NK-92 treated with Interleukin-12 subunit alpha and Interleukin-12 subunit beta, amount 100 ng/mL, for 24 hours (cell line): Measurements from ENCODE around the gene EPN2.
"Not testable (repeated sequence)": the region's sequence is repeated elsewhere in the genome, so short reads cannot be mapped to it uniquely, and the experiment has no call there.

Source experiments
- DNase-seq: peaks from one replicate; lab custom pipeline; 2025; lab: John Stamatoyannopoulos, UW

The EPN2 gene

GRCh38 chr17:19268611-19269010, 31.4 kb downstream of the EPN2 start:
- DNase-seq: no peak

GRCh38 chr17:19269106-19269505, 31.9 kb downstream of the EPN2 start:
- DNase-seq: no peak

GRCh38 chr17:19269641-19270040, 32.5 kb downstream of the EPN2 start:
- DNase-seq: no peak

GRCh38 chr17:19270347-19270703, 33.2 kb downstream of the EPN2 start:
- no peak for DNase-seq

DNA sequence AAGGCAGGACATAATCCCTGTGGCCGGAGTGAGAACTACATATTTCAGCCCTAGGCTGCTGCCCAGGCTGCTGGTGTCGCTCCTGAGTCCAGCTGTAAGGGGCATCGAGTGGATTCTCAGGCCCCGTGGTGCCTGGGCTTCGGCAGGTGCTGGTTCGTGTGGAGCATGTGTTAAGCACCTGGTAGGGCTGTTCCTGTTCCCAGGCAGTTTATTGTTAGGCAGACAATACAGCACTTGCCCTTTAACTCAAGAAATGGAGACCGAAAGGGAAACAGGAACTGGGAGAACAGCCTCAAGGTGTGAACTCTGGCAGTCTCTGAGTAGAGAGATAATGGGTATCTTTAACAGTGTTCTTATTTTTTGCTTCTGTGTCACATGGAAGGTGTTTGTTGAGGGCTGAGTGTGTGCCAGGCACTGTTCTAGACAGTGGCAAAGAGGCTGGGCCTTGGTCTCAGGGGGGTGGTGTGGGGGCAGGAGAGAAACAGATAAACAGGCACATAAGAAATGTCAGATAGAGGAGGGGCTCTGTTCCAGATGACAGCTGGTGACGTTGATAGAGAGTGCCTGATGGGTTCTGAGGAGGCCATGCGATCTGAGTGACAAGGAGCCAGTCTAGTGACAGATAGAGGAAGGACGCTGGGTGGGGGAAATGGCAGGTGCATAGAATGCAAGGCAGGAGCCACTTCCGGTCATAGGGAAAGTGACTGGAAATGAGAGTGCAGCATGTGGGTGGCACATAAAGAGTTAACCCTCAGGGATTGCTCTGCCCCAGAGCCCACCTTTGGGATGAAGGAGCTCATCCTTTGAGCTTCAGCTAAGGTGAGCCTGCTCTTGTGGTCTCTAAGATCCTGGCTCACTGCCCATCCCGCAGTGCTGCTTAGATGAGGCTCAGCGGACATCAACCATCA, 33.8 kb downstream of the EPN2 start:
- DNase-seq: no peak

DNA sequence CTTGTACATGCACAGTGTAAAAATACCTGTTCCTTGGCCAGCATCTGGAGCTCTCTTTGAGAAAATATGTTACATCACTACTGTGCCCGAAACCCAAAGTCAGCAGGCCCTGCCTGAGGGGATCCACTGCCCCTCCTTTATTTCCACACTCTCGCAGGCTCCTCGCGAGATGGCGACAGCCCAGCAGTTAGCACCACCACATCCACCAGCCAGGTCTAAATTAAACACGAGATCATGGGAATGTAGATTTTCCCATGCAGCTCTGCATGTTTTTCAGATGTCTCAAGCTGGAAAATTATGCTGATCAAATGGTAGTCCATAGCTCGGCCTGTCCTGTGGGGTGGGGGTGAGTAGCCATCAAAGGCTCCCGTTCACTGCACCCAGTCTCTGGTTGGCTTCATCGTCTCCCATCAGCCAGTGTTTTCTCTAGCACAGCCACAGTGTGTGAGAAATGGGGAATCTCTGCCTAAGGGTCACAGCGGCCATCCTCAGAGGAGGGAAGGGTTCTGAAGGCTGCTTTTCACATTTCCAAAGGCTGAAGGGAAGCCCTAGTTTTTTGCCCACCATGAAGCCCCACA, 34.7 kb downstream of the EPN2 start:
- DNase-seq: no peak

DNA sequence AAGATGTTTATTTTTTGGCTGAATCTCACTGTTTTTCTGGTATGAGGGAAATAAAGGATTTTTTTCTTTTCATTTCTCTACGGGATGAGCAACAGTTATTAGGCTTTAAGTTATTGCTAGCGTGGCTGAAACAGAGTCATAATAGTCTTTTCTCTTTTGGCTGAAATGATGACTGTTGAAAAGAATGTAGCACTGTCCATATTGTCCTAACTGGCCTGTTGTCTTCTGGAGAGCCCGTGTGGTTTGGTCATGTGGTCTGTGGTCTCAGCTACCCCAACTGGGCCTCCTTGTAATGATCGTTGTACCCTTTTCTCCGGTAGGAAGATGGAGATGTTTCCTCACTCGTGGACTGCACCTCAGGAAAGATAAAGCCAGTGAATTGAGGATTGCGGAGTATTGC, 36.6 kb downstream of the EPN2 start:
- no peak for DNase-seq

GRCh38 chr17:19274893-19275292, 37.7 kb downstream of the EPN2 start:
- DNase-seq: no peak

GRCh38 chr17:19275457-19276127, 38.4 kb downstream of the EPN2 start:
- DNase-seq: no peak

DNA sequence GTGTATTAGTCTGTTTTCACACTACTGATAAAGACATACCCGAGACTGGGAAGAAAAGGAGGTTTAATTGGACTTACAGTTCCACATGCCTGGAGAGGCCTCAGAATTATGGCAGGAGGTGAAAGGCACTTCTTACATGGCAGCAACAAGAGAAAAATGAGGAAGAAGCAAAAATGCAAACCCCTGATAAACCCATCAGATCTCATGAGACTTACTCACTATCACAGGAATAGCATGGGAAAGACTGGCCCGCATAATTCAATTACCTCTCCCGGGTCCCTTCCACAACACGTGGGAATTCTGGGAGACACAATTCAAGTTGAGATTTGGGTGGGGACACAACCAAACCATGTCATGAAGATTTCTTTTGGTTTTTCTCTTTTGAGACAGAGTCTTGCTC, 41.1 kb downstream of the EPN2 start:
- not testable (repeated sequence) for DNase-seq

DNA sequence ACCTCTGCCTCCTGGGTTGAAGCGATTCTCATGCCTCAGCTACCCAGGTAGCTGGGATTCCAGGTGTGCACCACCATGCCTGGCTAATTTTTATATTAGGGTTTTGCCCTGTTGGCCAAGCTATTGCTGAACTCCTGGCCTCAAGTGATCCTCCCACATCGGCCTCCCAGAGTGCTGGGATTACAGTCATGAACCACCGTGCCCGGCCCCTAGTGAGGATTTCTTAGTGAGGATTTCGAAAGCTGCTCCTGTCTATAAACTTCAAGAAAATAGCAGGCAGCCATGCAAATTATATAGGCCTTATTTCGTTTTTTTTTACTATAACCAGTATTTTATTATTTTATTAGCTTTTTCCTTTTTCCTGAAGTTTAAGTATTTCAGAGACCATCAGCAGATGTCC, 41.6 kb downstream of the EPN2 start:
- DNase-seq: no peak

- no peak for DNase-seq
These were observed 44.0 kb downstream of the EPN2 start for GRCh38 chr17:19281161-19281560.

GRCh38 chr17:19284005-19284959, 47.1 kb downstream of the EPN2 start:
- DNase-seq: no peak

DNA sequence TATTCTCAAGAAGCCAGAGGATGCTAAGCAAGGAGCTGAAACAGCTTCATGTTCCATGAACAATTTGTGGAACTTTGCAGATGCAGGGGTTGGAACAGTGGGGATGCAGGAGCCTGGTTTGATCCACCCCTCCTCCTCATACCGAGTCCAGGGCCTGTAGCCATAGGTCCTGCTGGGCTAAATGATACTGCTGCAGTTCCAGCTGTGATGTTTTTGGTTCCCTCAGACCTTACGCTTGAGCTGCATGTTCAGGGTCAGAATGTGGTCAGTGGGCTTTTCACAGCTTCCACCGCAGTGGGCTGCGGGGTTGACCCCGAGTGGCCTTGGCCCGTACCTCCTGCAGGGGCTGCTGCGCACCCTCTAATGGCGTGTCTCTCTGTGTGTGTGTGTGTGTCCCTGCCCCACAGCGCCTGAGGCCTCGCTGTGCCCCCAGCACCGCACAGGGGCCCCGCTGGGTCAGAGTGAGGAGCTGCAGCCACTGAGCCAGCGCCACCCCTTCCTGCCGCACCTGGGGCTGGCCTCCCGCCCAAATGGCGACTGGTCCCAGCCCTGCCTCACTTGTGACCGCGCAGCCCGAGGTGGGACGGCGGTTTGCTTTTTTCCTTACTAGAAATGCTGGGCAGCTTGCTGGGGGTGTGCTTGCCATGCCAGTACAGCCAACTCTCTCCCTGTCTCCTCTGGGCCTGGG, 48.2 kb downstream of the EPN2 start:
- no peak for DNase-seq

DNA sequence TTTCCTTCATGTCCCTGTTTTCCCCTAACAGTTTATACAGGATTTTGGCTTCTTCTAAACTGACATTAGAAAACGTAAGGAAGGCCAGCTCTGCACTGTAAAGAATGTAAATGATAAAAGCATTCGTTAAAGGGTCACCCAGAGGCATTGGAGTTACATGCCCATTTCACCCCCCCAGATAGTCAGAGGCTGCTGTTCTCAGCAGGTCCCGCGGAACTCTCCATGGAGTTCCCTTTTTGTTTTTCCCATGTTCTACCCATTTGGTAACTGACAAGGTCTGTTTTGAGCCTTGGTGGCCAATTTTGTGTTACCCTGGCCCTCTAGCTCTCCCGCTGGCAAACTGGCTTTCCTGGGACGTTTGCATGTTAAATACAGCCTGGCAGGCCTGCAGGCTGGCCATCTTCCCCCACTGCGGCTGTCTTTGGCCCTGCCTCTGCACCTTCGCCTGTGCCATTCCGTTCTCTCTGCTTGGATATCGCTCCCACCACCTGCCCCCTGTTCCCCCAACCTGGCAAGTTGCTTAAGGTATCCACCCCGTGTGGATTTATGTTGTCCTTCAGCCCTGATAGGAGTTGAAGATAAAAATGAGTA, 49.7 kb downstream of the EPN2 start:
- no peak for DNase-seq

DNA sequence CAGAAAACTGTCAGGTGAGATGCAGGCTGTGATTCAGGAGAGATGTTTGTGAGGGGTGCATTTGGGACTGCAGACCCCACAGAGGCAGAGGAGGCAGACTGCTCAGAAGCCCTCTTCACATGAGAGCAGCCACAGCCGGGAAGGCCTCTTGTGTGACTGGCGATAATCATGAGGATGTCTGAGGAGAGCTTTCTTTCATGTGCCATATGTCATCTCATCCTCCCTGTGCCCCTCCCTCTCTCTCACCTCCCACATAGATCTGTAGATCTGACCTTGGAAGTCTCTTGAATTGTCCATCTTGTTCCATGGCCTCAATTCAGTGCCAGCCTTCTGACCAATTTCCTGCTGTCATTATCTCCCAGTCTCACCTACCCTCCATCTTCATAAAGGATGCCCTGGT, 50.5 kb downstream of the EPN2 start:
- no peak for DNase-seq

DNA sequence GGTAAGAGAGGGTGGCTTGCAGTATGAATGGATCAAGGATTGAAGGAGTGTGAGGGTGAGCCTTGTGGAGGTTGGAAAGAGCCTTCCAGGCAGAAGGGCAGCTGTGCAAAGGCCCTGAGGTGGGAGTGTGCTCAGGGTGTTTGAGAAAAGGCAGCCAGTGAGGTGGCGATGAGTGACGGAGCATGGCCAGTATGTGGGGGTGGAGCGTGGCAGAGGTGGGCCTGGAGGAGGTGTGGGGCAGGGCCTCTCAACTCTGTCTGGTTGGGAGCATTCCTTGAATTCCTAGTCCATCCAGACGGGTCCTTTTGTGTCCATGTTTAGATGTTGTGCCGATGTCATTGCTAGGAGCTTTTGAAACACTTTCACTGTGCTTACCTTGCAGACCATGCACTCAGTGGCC, 51.3 kb downstream of the EPN2 start:
- DNase-seq: no peak

- DNase-seq: no peak
These were observed 53.0 kb downstream of the EPN2 start for GRCh38 chr17:19290066-19290705.

DNA sequence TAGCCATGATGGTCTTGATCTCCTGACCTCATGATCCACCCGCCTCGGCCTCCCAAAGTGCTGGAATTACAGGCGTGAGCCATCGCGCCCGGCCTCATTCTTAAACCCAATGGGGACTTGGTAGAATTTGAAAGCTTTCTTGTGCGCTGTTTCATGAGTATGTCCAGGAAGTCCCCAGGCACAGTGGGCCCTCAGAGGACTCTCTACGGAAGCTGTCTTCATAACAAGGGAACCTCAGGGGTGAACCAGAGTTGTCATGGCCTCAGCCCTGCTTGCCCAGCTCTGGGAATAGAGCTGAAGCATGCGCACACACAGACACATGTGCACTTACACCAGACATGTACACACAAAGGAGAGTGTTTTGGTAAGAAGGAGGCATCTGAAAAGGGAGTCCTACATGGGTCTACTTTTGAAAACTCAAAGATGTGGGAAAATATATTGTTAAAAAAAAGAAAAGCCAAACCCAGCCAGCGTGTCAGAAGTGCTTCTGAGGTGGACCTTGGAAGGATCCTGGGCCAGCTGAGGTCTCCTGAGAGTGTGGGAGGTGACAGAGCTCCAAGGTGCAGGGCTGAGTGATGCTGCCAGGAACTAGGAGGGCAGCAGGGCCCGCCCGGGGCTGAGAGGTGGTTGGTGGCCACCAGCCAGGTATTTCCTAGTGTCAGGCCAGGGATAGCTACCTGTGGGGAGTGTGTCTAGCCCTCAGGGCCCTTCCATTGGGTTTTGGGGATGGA, 54.6 kb downstream of the EPN2 start:
- DNase-seq: no peak

DNA sequence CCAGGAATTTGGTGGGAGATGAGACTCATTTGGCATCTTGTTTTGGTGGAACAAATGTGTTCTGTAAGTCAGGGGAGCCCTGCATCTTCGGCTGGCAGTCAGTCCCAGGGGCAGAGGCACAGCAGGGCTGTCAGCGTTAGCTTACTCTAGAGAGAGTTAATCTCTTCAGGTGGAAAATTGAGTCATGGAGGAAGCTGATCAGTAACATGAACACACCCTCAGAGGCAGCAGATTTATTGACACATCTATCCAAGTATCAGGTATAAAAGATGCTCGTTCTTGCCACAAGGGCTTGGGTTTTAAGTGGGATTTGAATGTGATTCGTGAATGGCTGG, 55.2 kb downstream of the EPN2 start:
- DNase-seq: no peak
